KMS-11 (cell line): ENCODE data around the gene MICAL3.

Experiments
- H2AFZ ChIP-seq: fragments of 200-600 bp; sonication (generic); 2 replicates; pipeline ENCODE4 v1.6.1; 2016; ENCODE audit warnings: antibody characterized with exemption, mixed run types, low read depth
- H3K27ac ChIP-seq: fragments of 200-600 bp; sonication (generic); 2 replicates; pipeline ENCODE4 v1.6.1; 2016; ENCODE audit warnings: mild to moderate bottlenecking, mixed run types
- H3K27me3 ChIP-seq: fragments of 200-600 bp; sonication (generic); 2 replicates; pipeline ENCODE4 v1.6.1; 2017; ENCODE audit warnings: mild to moderate bottlenecking, low read depth, mixed run types, moderate library complexity; ENCODE audit not compliant: insufficient read depth
- H3K36me3 ChIP-seq: fragments of 200-600 bp; sonication (generic); 2 replicates; pipeline ENCODE4 v1.6.1; 2017; ENCODE audit warnings: mild to moderate bottlenecking, mixed run types; ENCODE audit not compliant: insufficient read depth
- H3K4me1 ChIP-seq: fragments of 200-600 bp; sonication (generic); 2 replicates; pipeline ENCODE4 v1.6.1; 2016; ENCODE audit warnings: mild to moderate bottlenecking, low read depth, mixed run types; ENCODE audit not compliant: poor library complexity, severe bottlenecking
- H3K4me2 ChIP-seq: fragments of 200-600 bp; sonication (generic); 2 replicates; pipeline ENCODE4 v1.7.0; 2016; ENCODE audit warnings: mild to moderate bottlenecking, mixed run types
- H3K4me3 ChIP-seq: fragments of 200-600 bp; sonication (generic); IDR thresholded peaks from 2 replicates; pipeline ENCODE4 v1.6.1; 2017; ENCODE audit warnings: low read depth, low read length, mixed read lengths; ENCODE audit not compliant: insufficient read depth
- H3K79me2 ChIP-seq: fragments of 200-600 bp; sonication (generic); 2 replicates; pipeline ENCODE4 v1.6.1; 2016; ENCODE audit warnings: low read depth, mixed run types; ENCODE audit not compliant: insufficient read depth
- H3K9ac ChIP-seq: fragments of 200-600 bp; sonication (generic); 2 replicates; pipeline ENCODE4 v1.6.1; 2016; ENCODE audit warnings: mild to moderate bottlenecking, mixed run types
- H4K20me1 ChIP-seq: fragments of 200-600 bp; sonication (generic); 2 replicates; pipeline ENCODE4 v1.6.1; 2016; ENCODE audit warnings: mild to moderate bottlenecking, mixed run types; ENCODE audit not compliant: insufficient read depth
- TF ChIP-seq, protein P1 (sequence below): fragments of 200-600 bp; sonication (generic); conservative IDR thresholded peaks from 2 replicates; pipeline ENCODE4 v1.6.1; 2017; ENCODE audit warnings: low read depth, mild to moderate bottlenecking, antibody characterized with exemption, low read length, moderate library complexity, mixed read lengths

The MICAL3 gene

DNA sequence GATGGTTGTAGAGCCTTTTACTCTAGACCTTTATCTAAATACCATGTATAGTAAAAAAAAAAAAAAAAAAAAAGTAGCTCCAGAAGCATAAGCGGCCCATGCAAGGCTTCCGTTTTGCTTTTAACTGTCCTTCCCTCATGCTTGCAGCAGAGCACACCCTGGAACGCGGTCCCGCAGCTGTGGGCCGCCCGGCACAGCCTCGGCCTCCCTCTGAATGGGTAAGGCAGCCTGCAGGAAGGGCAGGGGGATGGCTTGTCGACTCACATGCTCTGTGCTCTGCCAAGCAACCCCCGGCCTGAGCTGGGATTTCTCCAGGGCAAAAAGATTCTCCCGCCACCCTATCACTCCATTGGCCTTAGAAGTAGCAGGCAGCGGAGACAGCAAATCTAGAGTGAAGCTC lies 148.7 kb downstream of the MICAL3 start:
- H3K4me1 ChIP-seq: no peaks in the 10 kb centered on the region
- no peak overlapping the region for H2AFZ ChIP-seq
- no peak overlapping the region for H3K4me2 ChIP-seq
- no peaks in the 10 kb centered on the region for H4K20me1 ChIP-seq
- no peaks in the 10 kb centered on the region for H3K36me3 ChIP-seq
- no peak overlapping the region for H3K9ac ChIP-seq
- H3K4me3 ChIP-seq: no peak overlapping the region
- H3K27me3 ChIP-seq: no peaks in the 10 kb centered on the region
- TF ChIP-seq, protein P1, sequence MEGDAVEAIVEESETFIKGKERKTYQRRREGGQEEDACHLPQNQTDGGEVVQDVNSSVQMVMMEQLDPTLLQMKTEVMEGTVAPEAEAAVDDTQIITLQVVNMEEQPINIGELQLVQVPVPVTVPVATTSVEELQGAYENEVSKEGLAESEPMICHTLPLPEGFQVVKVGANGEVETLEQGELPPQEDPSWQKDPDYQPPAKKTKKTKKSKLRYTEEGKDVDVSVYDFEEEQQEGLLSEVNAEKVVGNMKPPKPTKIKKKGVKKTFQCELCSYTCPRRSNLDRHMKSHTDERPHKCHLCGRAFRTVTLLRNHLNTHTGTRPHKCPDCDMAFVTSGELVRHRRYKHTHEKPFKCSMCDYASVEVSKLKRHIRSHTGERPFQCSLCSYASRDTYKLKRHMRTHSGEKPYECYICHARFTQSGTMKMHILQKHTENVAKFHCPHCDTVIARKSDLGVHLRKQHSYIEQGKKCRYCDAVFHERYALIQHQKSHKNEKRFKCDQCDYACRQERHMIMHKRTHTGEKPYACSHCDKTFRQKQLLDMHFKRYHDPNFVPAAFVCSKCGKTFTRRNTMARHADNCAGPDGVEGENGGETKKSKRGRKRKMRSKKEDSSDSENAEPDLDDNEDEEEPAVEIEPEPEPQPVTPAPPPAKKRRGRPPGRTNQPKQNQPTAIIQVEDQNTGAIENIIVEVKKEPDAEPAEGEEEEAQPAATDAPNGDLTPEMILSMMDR: no peak
- H3K79me2 ChIP-seq: no peaks in the 10 kb centered on the region
- H3K27ac ChIP-seq: no peak overlapping the region

DNA sequence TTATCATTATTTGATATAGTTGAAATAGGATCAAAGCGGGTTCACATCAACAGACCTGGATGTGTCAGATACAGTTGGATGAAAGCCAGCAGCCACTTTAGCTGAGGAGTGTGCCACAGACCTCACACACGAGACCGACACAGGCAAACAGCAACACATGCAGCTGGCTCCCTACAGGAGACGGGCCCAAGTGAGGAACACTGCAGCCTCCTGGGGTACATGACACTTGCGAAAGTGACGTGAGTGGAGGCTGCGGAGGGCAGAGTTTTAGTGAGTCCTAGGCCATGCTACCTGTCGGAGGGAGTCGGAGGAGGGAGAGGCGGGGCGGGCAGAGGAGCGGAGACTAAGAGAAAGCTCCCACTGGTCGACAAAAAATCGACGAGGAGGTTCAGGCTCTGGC lies 149.2 kb downstream of the MICAL3 start:
- Histone ChIP-seq H3K79me2 (no peaks in the 10 kb centered on the region), H3K4me1 (no peaks in the 10 kb centered on the region), H2AFZ (no peak overlapping the region), H3K36me3 (no peaks in the 10 kb centered on the region), H3K9ac (no peak overlapping the region), H3K27ac (no peak overlapping the region), H3K4me3 (no peak overlapping the region), H3K4me2 (no peak overlapping the region), H4K20me1 (no peaks in the 10 kb centered on the region), H3K27me3 (no peaks in the 10 kb centered on the region)
- TF ChIP-seq, protein P1: no peak

DNA sequence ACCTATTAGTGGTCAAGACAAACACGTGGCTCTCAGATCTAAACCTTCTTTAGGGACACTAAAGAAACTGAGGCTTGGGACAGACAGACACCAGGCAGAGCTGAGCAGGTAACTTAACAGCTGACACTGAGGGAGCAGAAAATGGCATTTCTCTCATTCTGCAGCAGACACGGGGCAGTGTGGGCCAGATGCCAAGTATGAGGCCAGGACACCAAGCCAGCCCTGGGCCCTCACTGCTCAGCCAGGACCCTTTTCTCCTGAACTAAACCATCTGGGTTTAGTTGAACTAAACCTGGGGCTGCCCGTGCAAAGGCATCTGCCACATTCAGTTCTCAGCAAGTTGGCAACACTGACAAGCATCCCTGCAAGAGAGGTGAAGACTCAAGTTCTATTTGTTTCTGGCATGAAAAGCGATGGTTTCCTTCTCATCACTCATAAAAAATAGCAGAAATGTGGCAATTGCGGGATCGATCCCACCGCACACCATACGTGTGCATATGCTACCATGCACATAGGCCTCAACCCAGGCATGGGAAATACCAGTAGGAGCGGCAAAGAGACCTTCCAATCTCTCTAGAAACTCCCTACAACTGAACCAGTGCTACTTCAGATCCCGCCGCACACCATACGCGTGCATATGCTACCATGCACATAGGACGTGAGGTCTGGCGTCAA lies 150.0 kb downstream of the MICAL3 start:
- no peak overlapping the region for H2AFZ ChIP-seq
- no peaks in the 10 kb centered on the region for H3K4me1 ChIP-seq
- no peaks in the 10 kb centered on the region for H4K20me1 ChIP-seq
- H3K4me2 ChIP-seq: no peak overlapping the region
- no peak overlapping the region for H3K4me3 ChIP-seq
- H3K9ac ChIP-seq: no peak overlapping the region
- no peaks in the 10 kb centered on the region for H3K27me3 ChIP-seq
- H3K36me3 ChIP-seq: no peaks in the 10 kb centered on the region
- TF ChIP-seq, protein P1: no peak
- H3K79me2 ChIP-seq: no peaks in the 10 kb centered on the region
- H3K27ac ChIP-seq: no peak overlapping the region

DNA sequence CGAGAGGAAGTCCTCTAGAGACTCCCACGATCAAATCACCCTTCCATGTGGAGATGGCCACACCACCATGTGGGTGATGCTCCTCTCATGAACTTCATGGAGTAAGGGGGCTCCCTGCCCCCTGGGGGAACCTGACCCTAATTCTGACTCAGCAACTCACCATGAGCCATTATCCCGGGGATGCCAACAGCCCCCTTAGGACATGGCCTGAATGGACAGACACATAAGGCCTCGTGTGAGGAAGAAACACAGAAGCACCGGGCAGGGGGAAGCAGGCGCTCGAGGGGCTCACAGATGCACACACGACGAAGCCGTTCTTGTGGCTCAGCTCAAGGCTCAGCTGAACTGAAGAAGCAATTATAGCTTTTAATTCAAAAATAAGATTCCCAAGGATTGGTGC lies 150.6 kb downstream of the MICAL3 start:
- Histone ChIP-seq H2AFZ (no peak overlapping the region), H3K4me1 (no peaks in the 10 kb centered on the region), H3K4me3 (no peak overlapping the region), H3K27ac (no peak overlapping the region), H3K4me2 (no peak overlapping the region), H3K79me2 (no peaks in the 10 kb centered on the region), H3K27me3 (no peaks in the 10 kb centered on the region), H4K20me1 (no peaks in the 10 kb centered on the region), H3K36me3 (no peaks in the 10 kb centered on the region), H3K9ac (no peak overlapping the region)
- TF ChIP-seq, protein P1: no peak
